Measurements from ENCODE around the gene NUDT19. TPM values are rescaled to one million over a fixed set of nuclear protein-coding genes. Genes with fewer than 3 reads are reported as not detected.

The NUDT19 gene
- total and polyA plus RNA-seq, 9 of the 15 experiments (the other 6 are each of a cell fraction or from before 2014, with no cell fraction given) = 9.6 to 38.6 (median 14.4) TPM

- BruUV-seq (replicated peaks) = no TSS peak
- no peak for TF ChIP-seq HCFC1 (IDR thresholded peaks at IDR 0.05; ENCODE audit: low read depth, low read length)
- no peak for TF ChIP-seq ZFP36 (IDR thresholded peaks at IDR 0.05; ENCODE audit: low read depth, low read length, partially characterized antibody)
- TF ChIP-seq, protein P1, sequence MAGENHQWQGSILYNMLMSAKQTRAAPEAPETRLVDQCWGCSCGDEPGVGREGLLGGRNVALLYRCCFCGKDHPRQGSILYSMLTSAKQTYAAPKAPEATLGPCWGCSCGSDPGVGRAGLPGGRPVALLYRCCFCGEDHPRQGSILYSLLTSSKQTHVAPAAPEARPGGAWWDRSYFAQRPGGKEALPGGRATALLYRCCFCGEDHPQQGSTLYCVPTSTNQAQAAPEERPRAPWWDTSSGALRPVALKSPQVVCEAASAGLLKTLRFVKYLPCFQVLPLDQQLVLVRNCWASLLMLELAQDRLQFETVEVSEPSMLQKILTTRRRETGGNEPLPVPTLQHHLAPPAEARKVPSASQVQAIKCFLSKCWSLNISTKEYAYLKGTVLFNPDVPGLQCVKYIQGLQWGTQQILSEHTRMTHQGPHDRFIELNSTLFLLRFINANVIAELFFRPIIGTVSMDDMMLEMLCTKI (IDR thresholded peaks at IDR 0.05; ENCODE audit: partially characterized antibody) = no peak
- TF ChIP-seq NFE2 (IDR thresholded peaks at IDR 0.05; ENCODE audit: low read depth) = 0 out of 2 replicates have a peak, but pooled peaks have one; percentile 19
- no peak for TF ChIP-seq RBM15 (IDR thresholded peaks at IDR 0.05; ENCODE audit: insufficient read depth, low read length)
- no peak for TF ChIP-seq CHD2 (IDR thresholded peaks at IDR 0.05; ENCODE audit: low read depth, low read length)
- TF ChIP-seq MED1 (CRISPR knock-in tag; IDR thresholded peaks at IDR 0.05; ENCODE audit: borderline replicate concordance) = no peak
- no peak for TF ChIP-seq MCM5 (IDR thresholded peaks at IDR 0.05; ENCODE audit: low read depth)
- TF ChIP-seq ZNF551 (CRISPR knock-in tag; IDR thresholded peaks at IDR 0.05) = no peak
- TF ChIP-seq, protein P2, sequence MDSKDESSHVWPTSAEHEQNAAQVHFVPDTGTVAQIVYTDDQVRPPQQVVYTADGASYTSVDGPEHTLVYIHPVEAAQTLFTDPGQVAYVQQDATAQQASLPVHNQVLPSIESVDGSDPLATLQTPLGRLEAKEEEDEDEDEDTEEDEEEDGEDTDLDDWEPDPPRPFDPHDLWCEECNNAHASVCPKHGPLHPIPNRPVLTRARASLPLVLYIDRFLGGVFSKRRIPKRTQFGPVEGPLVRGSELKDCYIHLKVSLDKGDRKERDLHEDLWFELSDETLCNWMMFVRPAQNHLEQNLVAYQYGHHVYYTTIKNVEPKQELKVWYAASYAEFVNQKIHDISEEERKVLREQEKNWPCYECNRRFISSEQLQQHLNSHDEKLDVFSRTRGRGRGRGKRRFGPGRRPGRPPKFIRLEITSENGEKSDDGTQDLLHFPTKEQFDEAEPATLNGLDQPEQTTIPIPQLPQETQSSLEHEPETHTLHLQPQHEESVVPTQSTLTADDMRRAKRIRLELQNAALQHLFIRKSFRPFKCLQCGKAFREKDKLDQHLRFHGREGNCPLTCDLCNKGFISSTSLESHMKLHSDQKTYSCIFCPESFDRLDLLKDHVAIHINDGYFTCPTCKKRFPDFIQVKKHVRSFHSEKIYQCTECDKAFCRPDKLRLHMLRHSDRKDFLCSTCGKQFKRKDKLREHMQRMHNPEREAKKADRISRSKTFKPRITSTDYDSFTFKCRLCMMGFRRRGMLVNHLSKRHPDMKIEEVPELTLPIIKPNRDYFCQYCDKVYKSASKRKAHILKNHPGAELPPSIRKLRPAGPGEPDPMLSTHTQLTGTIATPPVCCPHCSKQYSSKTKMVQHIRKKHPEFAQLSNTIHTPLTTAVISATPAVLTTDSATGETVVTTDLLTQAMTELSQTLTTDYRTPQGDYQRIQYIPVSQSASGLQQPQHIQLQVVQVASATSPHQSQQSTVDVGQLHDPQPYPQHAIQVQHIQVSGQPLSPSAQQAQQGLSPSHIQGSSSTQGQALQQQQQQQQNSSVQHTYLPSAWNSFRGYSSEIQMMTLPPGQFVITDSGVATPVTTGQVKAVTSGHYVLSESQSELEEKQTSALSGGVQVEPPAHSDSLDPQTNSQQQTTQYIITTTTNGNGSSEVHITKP (IDR thresholded peaks at IDR 0.05; ENCODE audit: partially characterized antibody) = peak; percentile 23
- TF ChIP-seq PHF8 (IDR thresholded peaks at IDR 0.05; ENCODE audit: borderline replicate concordance, low read length) = no peak
- no peak for TF ChIP-seq CBFB (CRISPR knock-in tag; IDR thresholded peaks at IDR 0.05)
- TF ChIP-seq, protein P3, sequence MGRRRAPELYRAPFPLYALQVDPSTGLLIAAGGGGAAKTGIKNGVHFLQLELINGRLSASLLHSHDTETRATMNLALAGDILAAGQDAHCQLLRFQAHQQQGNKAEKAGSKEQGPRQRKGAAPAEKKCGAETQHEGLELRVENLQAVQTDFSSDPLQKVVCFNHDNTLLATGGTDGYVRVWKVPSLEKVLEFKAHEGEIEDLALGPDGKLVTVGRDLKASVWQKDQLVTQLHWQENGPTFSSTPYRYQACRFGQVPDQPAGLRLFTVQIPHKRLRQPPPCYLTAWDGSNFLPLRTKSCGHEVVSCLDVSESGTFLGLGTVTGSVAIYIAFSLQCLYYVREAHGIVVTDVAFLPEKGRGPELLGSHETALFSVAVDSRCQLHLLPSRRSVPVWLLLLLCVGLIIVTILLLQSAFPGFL (CRISPR knock-in tag; IDR thresholded peaks at IDR 0.05) = no peak
- TF ChIP-seq EP300 (IDR thresholded peaks at IDR 0.05; ENCODE audit: low read length) = no peak
- no peak for TF ChIP-seq ERF (CRISPR knock-in tag; IDR thresholded peaks at IDR 0.05)
- TF ChIP-seq RAD21 (CRISPR knock-in tag; conservative IDR thresholded peaks at IDR 0.05 in 1 of 2, IDR thresholded peaks at IDR 0.05 in 1 of 2) = no peak
- TF ChIP-seq TCF7L2 (IDR thresholded peaks at IDR 0.05; ENCODE audit: low read depth, low read length) = no peak
- TF ChIP-seq ZKSCAN1 (IDR thresholded peaks at IDR 0.05; ENCODE audit: low read depth, low read length) = no peak
Observed at GRCh38 chr19:32708457-32708856, 16.8 kb downstream of the NUDT19 start.

More at GRCh38 chr19:32708457-32708856, 16.8 kb downstream of the NUDT19 start:
- WGBS (ENCODE audit: insufficient coverage, low coverage, missing lambda C conversion rate) = 77% methylated on average over 3 of the region's 3 CpGs
- H2AFZ ChIP-seq (ENCODE audit: low read depth, low read length) = no peak overlapping the region
- H3K4me2 ChIP-seq (ENCODE audit: insufficient read depth, low read length) = no peak overlapping the region; the same call in 1 of the 2 replicates
- H3K27ac ChIP-seq (ENCODE audit: extremely low read depth, low read depth, low read length) = peak overlapping the region; percentile 37; the same call in 1 of the 3 replicates
- DNase-seq (ENCODE audit: extremely low read depth in 1 of 4, low spot score in 3 of 4) (no peak), FAIRE-seq (peak; percentile 42), ATAC-seq (peak; percentile 66)
- intact Hi-C loops (cut with micrococcal nuclease) (no loop called here), in situ Hi-C loops (cut with MboI) (no loop called here)
- POLR2A ChIA-PET = interaction anchor here (0.6 to 1.3 kb wide), 5 partner anchors 9 to 1397 kb away, joined by 3 to 4 read pairs (median 4); no protein-coding TSS in a partner anchor
- H3K9ac ChIP-seq (ENCODE audit: insufficient read depth in 1 of 2, low read depth in 2 of 2, low read length in 2 of 2) = no peak overlapping the region
- CTCF ChIA-PET (ENCODE audit: low intra/inter-chr PET ratio) = interaction anchor here (0.7 kb wide), 1 partner anchor 120 kb away, joined by 3 read pairs; no protein-coding TSS in a partner anchor
- no peaks in the 10 kb centered on the region for H3K27me3 ChIP-seq (ENCODE audit: control insufficient read depth in 2 of 2, insufficient read depth in 2 of 2, low read length in 2 of 2)
- H3K36me3 ChIP-seq (ENCODE audit: control insufficient read depth, insufficient read depth, low read length) = peaks cover 78% of the 10 kb centered on the region
- no peaks in the 10 kb centered on the region for H3K9me1 ChIP-seq (ENCODE audit: control insufficient read depth, insufficient read depth, low read length)
- peaks cover 42% of the 10 kb centered on the region for H3K79me2 ChIP-seq (ENCODE audit: control insufficient read depth, insufficient read depth, low read length)
- H4K20me1 ChIP-seq (replicated peaks; ENCODE audit: control insufficient read depth, insufficient read depth, low read length) = no peaks in the 10 kb centered on the region
- H3K4me1 ChIP-seq (replicated peaks in 1 of 2; ENCODE audit: control insufficient read depth in 2 of 2, insufficient read depth in 2 of 2, low read length in 2 of 2) = peaks cover 0 to 9% of the 10 kb centered on the region in 2 experiments; a peak in 3 of 5 replicates
- H3K9me3 ChIP-seq (replicated peaks; ENCODE audit: control insufficient read depth, insufficient read depth, low read depth, low read length) = peaks cover 3% of the 10 kb centered on the region; the same call in 1 of the 2 replicates
- no peak overlapping the region for H3K4me3 ChIP-seq

Data from K562 (cell line).